22Rv1 (cell line): ENCODE measurements around the gene E2F3.

Experiments
- CTCF ChIP-seq: fragments of 450-650 bp; IDR thresholded peaks from 2 replicates; pipeline ENCODE4 v1.5.1; 2017; ENCODE audit warnings: mild to moderate bottlenecking
- ZFX ChIP-seq: fragments of 450-650 bp; IDR thresholded peaks from 2 replicates; pipeline ENCODE4 v1.6.1; 2017; ENCODE audit warnings: antibody characterized with exemption, borderline replicate concordance

GRCh38 chr6:20476501-20477043, 74.9 kb downstream of the E2F3 start:
- no peak for TF ChIP-seq CTCF
- no peak for TF ChIP-seq ZFX
